HG02763 (cell line): Measurements from ENCODE around the gene FCN2.

Source experiments
- ATAC-seq: cut with Tn5 transposase; IDR thresholded peaks from one replicate; pipeline ENCODE4 v1.9.1; 2021; ENCODE audit warnings: mild to moderate bottlenecking, moderate library complexity; ENCODE audit not compliant: unreplicated experiment

The FCN2 gene

DNA sequence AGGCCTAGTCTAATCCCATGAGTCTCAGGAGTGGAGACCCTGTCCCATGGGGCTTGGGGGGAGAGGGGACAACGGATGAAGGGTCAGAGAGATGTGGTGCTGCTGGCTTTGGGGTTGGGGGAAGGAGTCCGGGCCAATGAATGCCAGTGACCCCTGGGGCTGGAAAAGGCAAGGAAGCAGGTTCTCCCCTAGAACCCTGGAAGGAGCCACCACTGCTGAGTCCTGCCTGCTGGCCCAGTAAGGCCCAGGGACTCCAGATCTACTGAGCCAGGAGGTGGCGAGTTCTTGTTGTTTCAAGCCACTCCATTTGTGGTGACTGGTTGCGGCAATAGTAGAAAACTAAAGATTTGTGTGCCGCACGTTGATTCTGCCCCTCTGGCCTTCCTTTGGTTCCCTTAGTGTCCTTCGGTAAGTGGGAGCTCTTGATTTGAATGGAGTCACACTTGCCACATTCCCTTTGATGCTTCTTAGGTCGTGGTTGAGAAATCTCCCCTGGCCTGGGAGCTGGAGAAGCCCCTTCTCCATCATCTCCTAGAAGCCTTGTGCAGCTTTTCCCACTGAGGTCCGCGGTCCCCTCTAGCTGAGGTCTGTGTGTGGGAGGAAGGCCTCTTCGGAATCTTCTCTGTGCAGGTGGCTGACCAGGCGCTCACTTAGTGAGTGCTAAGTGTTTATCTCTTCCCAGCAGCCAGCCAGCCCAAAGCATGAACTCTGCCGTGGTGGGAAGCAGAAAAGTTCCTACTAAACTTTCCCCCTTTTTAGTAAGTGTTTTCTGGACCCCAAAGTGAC lies 28.1 kb downstream of the FCN2 start:
- ATAC-seq: no peak

GRCh38 chr9:134909511-134910481 lies 29.2 kb downstream of the FCN2 start:
- no peak for ATAC-seq

- no peak for ATAC-seq
Observed at GRCh38 chr9:134912126-134912840, 31.7 kb downstream of the FCN2 start.

- ATAC-seq: no peak
Observed at GRCh38 chr9:134913041-134913712, 32.6 kb downstream of the FCN2 start.

GRCh38 chr9:134913713-134914500 lies 33.3 kb downstream of the FCN2 start:
- no peak for ATAC-seq

DNA sequence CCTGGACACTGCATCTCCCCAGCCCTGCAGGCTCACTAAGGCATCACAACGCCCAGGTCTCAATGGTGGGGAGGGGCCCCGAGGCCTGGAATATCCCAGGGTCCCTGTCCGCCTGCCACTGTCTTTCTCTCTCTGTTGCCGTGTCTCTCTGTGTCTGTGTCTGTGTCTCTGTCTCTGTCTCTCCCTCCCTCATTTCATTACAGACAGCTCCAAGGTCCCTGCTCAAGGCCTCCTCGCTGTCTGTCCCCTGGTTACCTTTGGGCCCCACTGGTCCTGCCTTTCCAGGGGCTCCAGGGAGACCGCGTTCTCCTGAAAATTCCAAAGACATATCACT lies 33.9 kb downstream of the FCN2 start:
- ATAC-seq: no peak

DNA sequence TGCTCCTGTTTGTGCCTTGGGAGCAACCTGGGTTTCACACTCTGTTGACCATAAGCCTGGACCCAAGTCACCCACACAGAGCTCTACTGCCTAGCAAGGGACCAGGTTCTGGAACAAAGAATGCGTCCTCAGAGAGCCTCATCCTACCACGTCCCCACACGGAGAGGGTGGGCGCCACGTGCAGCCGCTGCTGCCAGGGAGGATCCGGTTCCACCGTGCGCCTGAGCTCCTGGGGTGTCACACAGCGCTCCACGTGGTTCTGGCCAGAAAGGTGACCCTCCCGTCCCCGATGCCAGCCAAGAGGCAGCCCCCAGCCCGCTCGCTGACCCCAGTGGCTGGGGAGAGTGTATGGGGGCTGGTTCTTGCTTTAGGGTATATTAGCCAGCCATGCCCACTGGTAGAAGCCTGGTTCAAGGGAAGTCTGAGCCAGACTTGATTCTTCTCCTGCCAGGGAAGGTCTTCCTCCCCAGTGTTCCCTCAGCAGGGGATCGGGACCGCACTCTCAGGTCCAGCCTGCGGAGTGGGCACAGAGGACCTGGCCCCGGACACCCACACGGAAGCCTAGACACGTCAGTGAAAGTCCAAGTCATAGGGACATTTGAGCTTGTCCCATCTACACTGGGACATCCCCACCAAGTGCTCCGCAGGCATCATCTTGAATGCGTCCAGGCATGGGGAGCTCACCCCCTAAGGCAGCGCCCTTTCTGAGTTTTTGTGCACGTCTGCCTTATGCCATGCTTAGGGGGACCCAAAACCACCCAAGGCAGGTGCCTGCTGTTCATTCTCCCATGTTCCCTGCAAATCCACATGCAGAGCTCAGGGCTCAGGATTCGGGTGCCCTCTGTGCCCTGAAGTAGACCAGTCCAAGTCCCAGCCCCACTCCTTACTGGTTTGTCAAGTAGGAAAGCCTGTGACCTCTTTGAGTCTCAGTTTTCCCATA lies 34.7 kb downstream of the FCN2 start:
- ATAC-seq: no peak

DNA sequence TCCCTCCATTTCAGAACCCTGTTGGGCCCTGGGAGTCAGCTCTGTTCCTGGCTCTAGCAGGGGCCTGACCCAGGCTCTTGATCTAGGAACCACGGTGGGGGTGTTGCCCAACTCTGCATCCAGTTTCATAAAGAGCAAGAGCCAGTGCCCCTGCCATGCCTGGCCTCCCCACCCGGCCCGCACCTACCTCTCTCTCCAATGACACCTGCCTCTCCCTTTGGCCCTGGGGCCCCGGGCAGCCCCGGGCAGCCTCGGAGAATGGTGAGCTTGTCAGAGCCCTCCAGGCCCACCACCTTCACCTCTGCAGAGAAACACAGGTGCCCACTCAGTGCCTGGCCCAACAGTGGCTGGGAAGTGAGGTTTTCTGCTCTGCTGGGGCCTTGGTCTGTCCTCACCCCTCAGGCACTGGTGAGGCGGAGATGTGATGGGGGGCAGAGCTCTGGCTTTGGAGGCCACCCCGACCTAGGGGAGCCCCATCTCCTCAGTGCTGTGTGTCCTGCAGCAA lies 35.6 kb downstream of the FCN2 start:
- ATAC-seq: no peak

DNA sequence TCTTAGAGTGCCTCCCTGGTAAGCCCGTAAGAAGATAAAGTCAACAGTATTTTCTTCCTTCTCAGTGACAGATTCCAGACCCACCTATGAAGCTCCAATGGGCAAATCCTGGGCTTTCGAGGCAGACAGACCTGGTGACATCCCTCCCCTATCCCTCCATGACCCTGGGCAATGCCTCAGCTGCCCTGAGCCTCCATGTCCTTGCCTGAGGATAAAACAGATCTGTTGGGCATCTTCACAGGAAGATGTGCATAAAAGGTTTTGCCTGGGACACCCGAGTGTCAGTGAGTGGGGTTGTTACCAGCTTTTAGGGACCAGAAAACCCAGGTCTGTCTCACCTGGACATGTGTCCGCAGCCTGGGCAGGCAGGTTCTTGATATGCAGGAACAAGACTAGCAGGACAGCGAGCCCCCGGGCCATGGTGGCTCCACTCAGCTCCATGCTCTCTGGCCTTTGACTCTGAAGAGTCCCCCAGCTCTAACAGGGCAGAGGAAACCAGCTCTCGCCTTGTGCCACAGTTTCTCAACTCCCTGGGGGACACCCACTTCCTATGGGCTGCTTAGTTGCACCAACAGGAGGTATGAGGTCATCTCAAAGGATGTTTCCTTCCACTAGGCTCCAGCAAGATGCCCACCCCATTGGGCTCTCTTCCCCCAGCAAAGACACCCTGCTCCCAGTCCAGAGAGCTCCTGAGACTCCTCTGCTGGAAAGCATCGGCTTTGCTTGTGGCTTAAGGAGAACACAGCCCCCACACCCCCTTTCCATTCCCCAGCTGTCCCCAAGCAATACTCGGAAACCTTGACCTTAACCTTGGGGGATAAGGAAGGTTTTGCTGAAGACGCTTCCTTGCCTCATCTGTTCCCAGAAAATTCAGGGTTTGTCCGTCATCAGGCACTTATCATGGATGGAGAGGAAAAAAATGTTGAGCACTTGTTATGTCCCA lies 37.1 kb downstream of the FCN2 start, which contains the start of gene FCN1:
FCN1 (minus strand) TSS at position 482 of the 943 bp plus-strand sequence; CDS start at position 441, 41 bp downstream.
- no peak for ATAC-seq

DNA sequence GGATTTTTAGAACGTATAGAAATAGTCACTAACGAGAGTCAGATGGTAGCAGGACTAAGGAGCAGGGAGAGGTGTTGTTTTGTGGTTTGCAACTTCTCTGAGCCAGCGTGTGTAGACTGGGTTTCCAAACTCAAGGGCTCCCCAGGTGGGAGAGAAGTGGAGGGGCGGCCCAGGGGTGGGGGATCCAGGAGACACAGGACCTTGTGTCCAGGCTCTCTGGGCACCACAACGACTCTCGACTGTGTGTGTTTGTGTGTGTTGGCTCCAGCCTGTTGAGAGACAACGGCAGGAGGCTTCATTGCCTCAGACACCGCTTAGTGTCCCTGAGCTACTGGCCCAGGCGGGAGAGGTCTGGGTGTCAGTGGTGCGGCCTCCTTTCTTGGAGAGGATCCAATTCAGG lies 38.0 kb downstream of the FCN2 start:
- no peak for ATAC-seq

DNA sequence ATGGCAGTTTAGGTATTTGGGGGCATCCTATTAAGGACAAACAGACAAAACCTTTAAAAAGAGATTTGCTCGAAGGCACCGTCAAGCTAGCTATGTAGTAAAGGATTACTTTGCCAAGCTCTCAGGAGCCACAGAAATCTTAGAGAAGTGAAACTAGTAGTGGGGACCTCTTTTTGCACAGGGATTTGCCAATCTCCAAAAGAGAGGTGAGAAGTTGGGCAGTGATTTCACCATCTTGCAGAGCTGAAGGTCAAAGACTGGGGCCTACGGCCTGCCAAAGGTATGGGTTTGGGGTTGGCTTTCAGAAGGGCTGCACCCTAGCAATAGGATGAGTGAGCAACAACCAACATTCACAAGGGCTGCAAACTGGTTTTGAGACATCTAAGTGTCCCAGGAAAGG lies 38.7 kb downstream of the FCN2 start:
- ATAC-seq: no peak

DNA sequence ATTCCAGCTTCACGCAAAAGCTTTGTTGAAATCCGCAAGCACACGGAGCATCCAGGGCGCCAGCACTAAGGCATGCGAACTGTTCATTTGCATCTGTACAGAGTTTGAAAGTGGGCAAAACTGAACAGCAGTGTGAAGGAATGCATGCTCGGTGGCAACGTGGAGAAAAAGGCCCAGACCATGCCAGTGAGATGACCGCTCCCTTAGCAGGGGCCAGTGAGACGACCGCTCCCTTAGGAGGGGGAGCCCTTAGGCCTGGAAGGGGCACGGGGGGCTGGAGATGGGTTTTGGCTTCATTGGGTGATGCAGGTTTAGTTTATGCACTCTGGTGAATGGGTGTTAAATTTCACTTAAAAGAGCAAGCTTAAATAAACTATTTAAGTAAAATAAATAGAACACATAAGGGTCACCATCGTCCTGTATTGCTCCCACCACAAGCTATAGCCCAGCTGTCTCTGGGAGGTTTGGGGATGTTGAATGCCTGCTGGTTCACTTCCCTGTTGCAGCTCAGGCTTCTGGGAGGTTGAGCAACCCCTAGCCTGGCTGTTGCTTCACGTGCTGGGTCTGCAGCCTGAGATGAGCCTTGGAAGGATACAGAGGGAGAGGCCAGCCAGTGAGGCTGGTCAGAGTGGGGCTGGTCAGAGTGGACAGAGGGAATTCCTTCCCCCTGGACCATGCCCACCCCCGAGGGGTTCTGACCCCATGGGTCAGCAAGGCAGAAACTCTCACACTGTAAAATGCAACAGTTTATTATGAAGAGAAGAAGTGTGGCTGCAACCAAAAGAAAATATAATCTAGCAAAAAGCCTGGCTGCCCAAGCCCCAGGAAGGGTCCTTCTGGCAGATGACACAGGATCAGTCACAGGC lies 41.7 kb downstream of the FCN2 start:
- ATAC-seq: no peak

DNA sequence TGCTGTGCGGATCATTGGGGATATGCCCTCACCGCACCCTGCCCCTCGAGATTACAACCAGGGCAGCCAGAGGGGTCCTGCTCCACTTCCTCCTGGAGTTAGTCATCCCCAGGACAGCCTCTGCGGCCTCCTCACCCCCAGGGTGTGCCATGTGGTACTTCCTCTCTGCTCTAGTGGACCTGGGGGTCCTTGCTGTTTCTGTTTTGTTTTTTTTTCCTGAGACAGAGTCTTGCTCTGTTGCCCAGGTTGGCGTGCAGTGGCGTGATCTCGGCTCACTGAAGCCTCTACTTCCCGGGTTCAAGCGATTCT lies 42.3 kb downstream of the FCN2 start:
- ATAC-seq: no peak

GRCh38 chr9:134923466-134923865 lies 42.9 kb downstream of the FCN2 start:
- ATAC-seq: no peak

- no peak for ATAC-seq
Observed at GRCh38 chr9:134925011-134925511, 44.5 kb downstream of the FCN2 start.

DNA sequence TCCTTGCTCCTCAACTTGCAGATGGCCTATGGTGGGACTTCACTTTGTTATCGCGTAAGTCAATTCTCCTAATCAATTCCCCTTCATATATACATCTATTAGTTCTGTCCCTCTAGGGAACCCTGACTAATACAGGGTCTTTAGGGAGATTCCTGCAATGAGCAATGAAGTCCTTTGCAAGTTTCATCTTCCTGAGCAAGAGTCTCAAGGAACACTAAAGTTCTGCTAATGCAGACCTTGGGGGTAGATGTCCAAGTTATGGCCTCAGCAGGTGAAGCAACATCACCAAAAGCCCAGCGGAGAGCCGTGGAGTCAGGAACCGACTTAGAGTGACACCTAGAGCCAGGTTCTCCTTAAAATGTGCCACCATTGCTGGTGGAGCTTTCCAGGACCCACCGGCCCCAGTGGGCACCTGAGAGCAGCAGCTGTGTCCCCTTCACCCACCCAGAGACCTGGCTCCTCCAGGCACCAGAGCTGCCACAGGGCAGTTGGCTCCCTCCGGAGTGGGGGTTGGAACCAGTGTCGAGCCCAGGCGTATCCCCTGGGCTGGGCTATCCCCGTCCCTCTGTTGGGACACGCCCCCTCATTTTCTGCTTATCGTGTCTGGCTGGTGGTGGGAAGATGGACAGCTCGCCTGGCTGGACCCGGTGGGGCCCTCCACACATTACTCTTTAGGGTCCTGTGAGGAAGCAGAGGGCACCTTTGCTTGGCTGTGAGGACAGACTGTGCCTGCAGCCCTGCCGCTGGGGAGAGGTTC lies 48.0 kb downstream of the FCN2 start:
- ATAC-seq: no peak
